Measurements from ENCODE around the gene UBXN6.

The UBXN6 gene

GRCh38 chr19:4457654-4458395, at the start of gene UBXN6:
Gene UBXN6 (minus strand): TSS chr19:4457794. CDS start chr19:4457697, 97 bp downstream.
- DNase-seq, result peak; percentile 97

GRCh38 chr19:4507150-4507452, 49.5 kb upstream of the UBXN6 start:
- no peak for DNase-seq

GRCh38 chr19:4506449-4507149, 49.0 kb upstream of the UBXN6 start:
- DNase-seq, result no peak

GRCh38 chr19:4505570-4506448, 48.2 kb upstream of the UBXN6 start:
- no peak for DNase-seq

GRCh38 chr19:4504891-4505569, 47.4 kb upstream of the UBXN6 start:
- DNase-seq, result no peak

GRCh38 chr19:4504297-4504701, 46.7 kb upstream of the UBXN6 start:
- DNase-seq, result no peak

- DNase-seq, result no peak
Observed at GRCh38 chr19:4503825-4504170, 46.2 kb upstream of the UBXN6 start.

- no peak for DNase-seq
Observed at GRCh38 chr19:4503132-4503824, 45.7 kb upstream of the UBXN6 start.

- DNase-seq, result no peak
Observed at GRCh38 chr19:4502282-4503131, 44.9 kb upstream of the UBXN6 start.

GRCh38 chr19:4501691-4502090, 44.1 kb upstream of the UBXN6 start:
- DNase-seq, result no peak

- DNase-seq, result no peak
Observed at GRCh38 chr19:4500841-4501591, 43.4 kb upstream of the UBXN6 start.

GRCh38 chr19:4499855-4500254, 42.3 kb upstream of the UBXN6 start:
- DNase-seq, result no peak

GRCh38 chr19:4499318-4499717, 41.7 kb upstream of the UBXN6 start:
- no peak for DNase-seq

GRCh38 chr19:4498694-4499093, 41.1 kb upstream of the UBXN6 start:
- DNase-seq, result no peak

GRCh38 chr19:4497770-4498389, 40.3 kb upstream of the UBXN6 start:
- DNase-seq, result no peak

- no peak for DNase-seq
Observed at GRCh38 chr19:4496304-4496703, 38.7 kb upstream of the UBXN6 start.

GRCh38 chr19:4495471-4495870, 37.9 kb upstream of the UBXN6 start:
- DNase-seq, result no peak

- no peak for DNase-seq
Observed at GRCh38 chr19:4494691-4495064, 37.1 kb upstream of the UBXN6 start.

- no peak for DNase-seq
Observed at GRCh38 chr19:4493929-4494690, 36.5 kb upstream of the UBXN6 start.

Measured in NCI-H2107 (cell line).